Thoracic aorta (tissue), 2 donors: Measurements from ENCODE around the gene DMRT1. TPM values are rescaled to one million over a fixed set of nuclear protein-coding genes. Genes with fewer than 3 reads are reported as not detected.

ENCODE experiments used
- ATAC-seq: fragments of 150-250 bp; one replicate; pipeline ENCODE4 v1.8.0; 2017; ENCODE audit warnings: low read depth; ENCODE audit not compliant: insufficient number of reproducible peaks, low FRiP score
- DNase-seq: peaks from one replicate; pipeline ENCODE4 v3.0.0-alpha.2; 2020; ENCODE audit warnings: low spot score
- H3K27ac ChIP-seq, 2 donors: fragments of 200-600 bp; sonication (generic); 1 replicate in 1 of 2; 2 replicates in 1 of 2; pipeline ENCODE4 v1.5.1; 2016; ENCODE audit warnings: mild to moderate bottlenecking in 2 of 2, moderate library complexity in 2 of 2
- H3K27me3 ChIP-seq: fragments of 200-600 bp; sonication (generic); replicated peaks from 2 replicates; pipeline ENCODE4 v1.6.0; 2016; ENCODE audit warnings: mild to moderate bottlenecking; ENCODE audit not compliant: insufficient read depth
- H3K36me3 ChIP-seq: fragments of 200-600 bp; sonication (generic); one replicate; pipeline ENCODE4 v1.5.1; 2016
- H3K4me1 ChIP-seq, 2 donors: fragments of 200-600 bp; sonication (generic); 1 replicate in 1 of 2; 2 replicates in 1 of 2; pipeline versions ENCODE4 v1.5.1 to v1.6.0; 2016; ENCODE audit warnings: low read depth in 2 of 2, mild to moderate bottlenecking in 1 of 2; ENCODE audit not compliant: control insufficient read depth in 1 of 2
- H3K4me3 ChIP-seq: fragments of 200-600 bp; sonication (generic); 2 replicates; pipeline ENCODE4 v1.5.1; 2016; ENCODE audit warnings: mild to moderate bottlenecking
- H3K9me3 ChIP-seq: fragments of 200-600 bp; sonication (generic); 2 replicates; pipeline ENCODE4 v1.5.1; 2016
- total RNA-seq, 2 donors: library from RNA; depleted of rRNA; stranded (reverse); fragments of >200 nt; gene quantifications; one replicate each; pipeline versions ENCODE4 v1.1.0 to v1.2.3, GENCODE V29; 2016
- TF ChIP-seq, protein P1 (sequence below): fragments of 200-600 bp; sonication (generic); IDR thresholded peaks from one replicate; pipeline ENCODE4 v1.5.1; 2019; ENCODE audit warnings: antibody characterized with exemption

DMRT1 gene
- total RNA-seq, 2 donors from 2014 or later, result not detected

- no peaks in the 10 kb centered on the region for H3K9me3 ChIP-seq
- H3K4me1 ChIP-seq, result no peaks in the 10 kb centered on the region
- DNase-seq (no peak), ATAC-seq (no peak)
- no peak overlapping the region for H3K27ac ChIP-seq
- H3K27me3 ChIP-seq, result no peaks in the 10 kb centered on the region
- no peak overlapping the region for H3K4me3 ChIP-seq
- TF ChIP-seq, protein P1, sequence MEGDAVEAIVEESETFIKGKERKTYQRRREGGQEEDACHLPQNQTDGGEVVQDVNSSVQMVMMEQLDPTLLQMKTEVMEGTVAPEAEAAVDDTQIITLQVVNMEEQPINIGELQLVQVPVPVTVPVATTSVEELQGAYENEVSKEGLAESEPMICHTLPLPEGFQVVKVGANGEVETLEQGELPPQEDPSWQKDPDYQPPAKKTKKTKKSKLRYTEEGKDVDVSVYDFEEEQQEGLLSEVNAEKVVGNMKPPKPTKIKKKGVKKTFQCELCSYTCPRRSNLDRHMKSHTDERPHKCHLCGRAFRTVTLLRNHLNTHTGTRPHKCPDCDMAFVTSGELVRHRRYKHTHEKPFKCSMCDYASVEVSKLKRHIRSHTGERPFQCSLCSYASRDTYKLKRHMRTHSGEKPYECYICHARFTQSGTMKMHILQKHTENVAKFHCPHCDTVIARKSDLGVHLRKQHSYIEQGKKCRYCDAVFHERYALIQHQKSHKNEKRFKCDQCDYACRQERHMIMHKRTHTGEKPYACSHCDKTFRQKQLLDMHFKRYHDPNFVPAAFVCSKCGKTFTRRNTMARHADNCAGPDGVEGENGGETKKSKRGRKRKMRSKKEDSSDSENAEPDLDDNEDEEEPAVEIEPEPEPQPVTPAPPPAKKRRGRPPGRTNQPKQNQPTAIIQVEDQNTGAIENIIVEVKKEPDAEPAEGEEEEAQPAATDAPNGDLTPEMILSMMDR, result no peak
- no peaks in the 10 kb centered on the region for H3K36me3 ChIP-seq
These were observed 30.4 kb upstream of the DMRT1 start for GRCh38 chr9:811106-811531.

DNA sequence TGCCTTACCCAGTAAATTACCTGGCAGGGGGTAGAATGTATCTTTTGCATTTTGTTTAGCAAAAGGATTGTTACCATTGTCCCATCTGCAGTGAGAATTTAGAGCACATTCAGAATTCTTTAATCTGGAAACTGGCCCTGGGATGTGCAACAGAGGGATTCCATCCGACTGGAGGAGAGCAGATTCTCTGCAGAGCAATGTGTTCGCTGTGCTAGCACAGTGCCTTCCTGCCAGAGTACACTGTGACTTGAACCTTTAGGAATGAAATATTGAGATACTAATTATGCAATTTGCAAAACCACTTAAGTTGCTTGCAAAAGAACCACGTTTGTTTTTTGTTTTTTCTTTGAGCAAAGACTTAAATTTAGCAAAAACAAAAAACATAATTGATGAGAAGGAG lies 22.5 kb upstream of the DMRT1 start:
- H3K9me3 ChIP-seq, result no peaks in the 10 kb centered on the region
- TF ChIP-seq, protein P1, result no peak
- H3K27ac ChIP-seq, result no peak overlapping the region
- ATAC-seq, result no peak
- H3K27me3 ChIP-seq, result no peaks in the 10 kb centered on the region
- no peaks in the 10 kb centered on the region for H3K36me3 ChIP-seq
- no peak for DNase-seq
- H3K4me1 ChIP-seq, result no peaks in the 10 kb centered on the region
- H3K4me3 ChIP-seq, result no peak overlapping the region

DNA sequence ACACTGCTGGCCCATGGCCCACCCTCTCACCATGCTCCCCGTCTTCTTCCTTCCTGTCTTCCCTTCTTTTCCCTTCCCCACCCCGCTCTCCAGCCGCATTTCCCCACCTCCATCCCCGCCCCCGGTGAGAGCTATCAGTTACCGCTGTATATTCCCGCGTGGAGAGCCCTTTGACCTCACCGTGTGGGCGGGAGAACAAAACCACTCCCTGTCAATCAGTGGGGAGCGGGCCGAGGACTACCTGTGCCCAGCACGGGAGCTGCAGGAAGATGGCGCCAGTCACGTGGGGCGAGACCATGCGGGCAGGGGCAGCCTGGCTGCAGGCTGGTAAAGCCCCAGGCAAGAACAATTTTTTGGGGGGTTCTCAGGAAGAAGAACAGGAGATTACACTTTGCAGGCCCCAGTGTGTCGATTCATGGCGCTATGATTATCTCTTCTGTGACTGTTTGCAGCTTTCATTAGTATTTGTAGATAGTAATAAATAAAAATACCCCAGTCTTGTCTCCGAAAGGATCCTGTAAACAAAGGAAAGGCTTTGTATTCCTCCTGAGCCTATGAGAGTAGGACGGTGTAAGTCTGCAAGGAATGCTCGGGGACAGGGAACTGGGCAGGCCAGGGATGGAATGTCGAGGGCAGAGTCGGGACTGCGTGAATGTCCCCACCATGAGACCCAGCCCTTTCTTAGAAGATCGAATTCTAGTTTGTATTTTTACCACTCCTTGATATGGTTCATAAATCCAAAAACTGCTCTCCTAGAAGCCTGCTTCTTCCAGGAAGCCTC lies 14.8 kb upstream of the DMRT1 start:
- H3K27me3 ChIP-seq, result no peaks in the 10 kb centered on the region
- TF ChIP-seq, protein P1, result no peak
- no peak overlapping the region for H3K27ac ChIP-seq
- no peak for DNase-seq
- no peaks in the 10 kb centered on the region for H3K9me3 ChIP-seq
- ATAC-seq, result no peak
- no peaks in the 10 kb centered on the region for H3K36me3 ChIP-seq
- no peak overlapping the region for H3K4me3 ChIP-seq
- H3K4me1 ChIP-seq, result no peaks in the 10 kb centered on the region

- no peak overlapping the region for H3K27ac ChIP-seq
- no peaks in the 10 kb centered on the region for H3K36me3 ChIP-seq
- DNase-seq, result no peak
- no peaks in the 10 kb centered on the region for H3K9me3 ChIP-seq
- no peak overlapping the region for H3K4me3 ChIP-seq
- TF ChIP-seq, protein P1, result no peak
- ATAC-seq, result no peak
- peaks cover 15% of the 10 kb centered on the region for H3K27me3 ChIP-seq
- peaks cover 0 to 14% of the 10 kb centered on the region in 2 donors for H3K4me1 ChIP-seq
These were observed 1.2 kb upstream of the DMRT1 start for GRCh38 chr9:840343-840742.

DNA sequence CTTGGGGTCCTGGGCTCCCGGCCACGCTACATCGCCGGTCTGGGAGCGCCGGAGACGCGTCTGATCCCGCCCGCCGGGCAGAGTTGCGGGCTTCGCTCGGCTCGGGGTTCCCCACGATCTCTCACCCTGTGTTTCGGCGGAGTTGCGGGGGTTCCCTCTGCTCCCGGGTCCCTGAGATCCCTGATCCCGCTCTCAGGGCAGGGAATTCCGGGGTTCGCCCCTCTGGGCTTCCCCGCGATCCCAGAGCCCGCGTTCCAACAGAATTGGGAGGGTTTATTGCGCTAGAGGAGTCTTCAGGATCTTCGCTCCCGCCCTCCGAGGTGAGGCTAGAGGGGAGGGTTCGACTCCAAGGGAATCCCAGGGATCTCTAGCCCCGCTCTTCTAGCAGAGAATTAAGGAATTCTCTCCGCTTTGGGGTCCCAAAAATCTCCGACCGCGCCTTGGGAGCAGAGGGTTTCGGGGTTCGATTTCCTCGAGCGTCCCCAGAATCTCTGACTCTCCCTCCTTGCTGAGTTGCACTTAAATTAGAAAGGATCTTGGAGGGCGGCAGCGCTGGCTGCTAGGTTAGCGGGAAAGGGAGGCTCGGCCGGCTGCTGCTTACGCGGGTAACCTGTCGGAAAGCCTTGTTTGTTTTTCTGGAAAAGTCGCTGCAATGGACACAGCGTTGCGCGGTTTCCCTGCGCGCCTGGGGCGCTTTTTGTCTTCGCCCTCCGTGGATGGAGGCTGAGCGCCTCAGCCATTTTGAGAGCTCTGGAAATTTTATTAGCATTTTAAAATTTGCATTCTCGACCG lies 1.3 kb downstream of the DMRT1 start:
- Histone ChIP-seq H3K4me1 (peaks cover 0 to 14% of the 10 kb centered on the region in 2 donors), H3K27ac (no peak overlapping the region), H3K4me3 (no peak overlapping the region), H3K9me3 (no peaks in the 10 kb centered on the region), H3K36me3 (no peaks in the 10 kb centered on the region), H3K27me3 (peaks cover 15% of the 10 kb centered on the region)
- TF ChIP-seq, protein P1, result no peak
- no peak for DNase-seq
- ATAC-seq, result no peak
